PFSK-1 (cell line): ENCODE measurements around the gene MAP3K6.

ENCODE experiments used
- POLR2AphosphoS5 ChIP-seq: IDR thresholded peaks from 2 replicates; pipeline ENCODE4 v1.6.1; 2012; ENCODE audit warnings: low read depth, mild to moderate bottlenecking, control low read depth, low read length, moderate library complexity
- TAF1 ChIP-seq: IDR thresholded peaks from 2 replicates; pipeline ENCODE4 v1.6.1; 2012; ENCODE audit warnings: low read length, control low read depth, borderline replicate concordance; ENCODE audit not compliant: insufficient read depth
- TF ChIP-seq, protein P1 (sequence below), 2 experiments: IDR thresholded peaks; 2 replicates each; pipeline versions ENCODE4 v1.6.1 to v1.8.0; 2011 to 2012; ENCODE audit warnings: low read depth in 2 of 2, low read length in 2 of 2, control low read depth in 1 of 2, inconsistent platforms in 1 of 2, mild to moderate bottlenecking in 1 of 2, moderate library complexity in 1 of 2; ENCODE audit not compliant: insufficient read depth in 1 of 2

DNA sequence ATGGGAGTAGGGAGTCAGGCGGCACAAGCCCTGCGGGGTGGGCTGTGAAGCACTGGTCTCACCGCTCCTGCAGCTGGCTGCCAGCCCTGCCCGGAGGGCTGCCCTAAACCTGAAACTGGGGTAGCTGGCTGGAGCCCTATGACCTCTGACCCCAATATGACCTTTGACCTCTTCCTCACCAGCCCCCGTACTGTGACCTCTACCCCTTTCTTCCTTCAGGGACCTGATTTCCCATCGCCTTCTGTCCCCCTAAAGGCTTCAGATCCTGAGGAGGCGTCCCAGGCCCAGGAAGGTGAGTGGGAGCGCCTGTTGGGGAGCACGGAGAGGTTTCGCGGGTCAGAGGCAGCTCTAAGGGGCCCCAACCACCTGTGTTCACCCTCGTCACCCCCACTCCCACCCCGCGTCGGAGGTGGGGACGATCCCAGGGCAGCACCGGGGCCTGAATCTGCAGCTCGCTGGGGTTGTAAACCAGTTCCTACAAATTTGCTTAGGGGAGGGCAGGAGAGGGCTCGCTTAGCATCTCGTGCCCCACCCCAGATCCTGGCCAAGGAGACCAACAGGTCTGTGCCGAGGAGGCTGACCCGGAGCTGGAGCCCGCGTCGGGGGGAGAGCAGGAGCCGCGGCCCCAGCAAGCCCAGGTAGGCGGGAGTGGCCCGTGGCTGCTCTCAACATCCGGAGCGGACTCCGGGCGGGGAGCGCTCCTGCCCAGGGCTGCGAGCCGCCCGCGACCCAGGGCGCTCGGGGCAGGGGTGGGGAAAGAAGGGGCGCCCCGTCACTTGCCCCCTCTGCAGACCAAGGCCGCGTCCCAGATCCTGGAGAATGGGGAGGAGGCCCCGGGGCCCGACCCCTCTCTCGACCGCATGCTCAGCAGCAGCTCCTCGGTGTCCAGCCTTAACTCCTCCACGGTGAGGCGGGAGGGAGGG, 17.6 kb downstream of the MAP3K6 start:
- TF ChIP-seq POLR2AphosphoS5 (no peak), TAF1 (no peak)
- TF ChIP-seq, protein P1, sequence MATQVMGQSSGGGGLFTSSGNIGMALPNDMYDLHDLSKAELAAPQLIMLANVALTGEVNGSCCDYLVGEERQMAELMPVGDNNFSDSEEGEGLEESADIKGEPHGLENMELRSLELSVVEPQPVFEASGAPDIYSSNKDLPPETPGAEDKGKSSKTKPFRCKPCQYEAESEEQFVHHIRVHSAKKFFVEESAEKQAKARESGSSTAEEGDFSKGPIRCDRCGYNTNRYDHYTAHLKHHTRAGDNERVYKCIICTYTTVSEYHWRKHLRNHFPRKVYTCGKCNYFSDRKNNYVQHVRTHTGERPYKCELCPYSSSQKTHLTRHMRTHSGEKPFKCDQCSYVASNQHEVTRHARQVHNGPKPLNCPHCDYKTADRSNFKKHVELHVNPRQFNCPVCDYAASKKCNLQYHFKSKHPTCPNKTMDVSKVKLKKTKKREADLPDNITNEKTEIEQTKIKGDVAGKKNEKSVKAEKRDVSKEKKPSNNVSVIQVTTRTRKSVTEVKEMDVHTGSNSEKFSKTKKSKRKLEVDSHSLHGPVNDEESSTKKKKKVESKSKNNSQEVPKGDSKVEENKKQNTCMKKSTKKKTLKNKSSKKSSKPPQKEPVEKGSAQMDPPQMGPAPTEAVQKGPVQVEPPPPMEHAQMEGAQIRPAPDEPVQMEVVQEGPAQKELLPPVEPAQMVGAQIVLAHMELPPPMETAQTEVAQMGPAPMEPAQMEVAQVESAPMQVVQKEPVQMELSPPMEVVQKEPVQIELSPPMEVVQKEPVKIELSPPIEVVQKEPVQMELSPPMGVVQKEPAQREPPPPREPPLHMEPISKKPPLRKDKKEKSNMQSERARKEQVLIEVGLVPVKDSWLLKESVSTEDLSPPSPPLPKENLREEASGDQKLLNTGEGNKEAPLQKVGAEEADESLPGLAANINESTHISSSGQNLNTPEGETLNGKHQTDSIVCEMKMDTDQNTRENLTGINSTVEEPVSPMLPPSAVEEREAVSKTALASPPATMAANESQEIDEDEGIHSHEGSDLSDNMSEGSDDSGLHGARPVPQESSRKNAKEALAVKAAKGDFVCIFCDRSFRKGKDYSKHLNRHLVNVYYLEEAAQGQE (IDR thresholded peaks at IDR 0.05; ENCODE audit: insufficient read depth in 1 of 2, low read depth in 2 of 2, low read length in 2 of 2): no peak
